B cell (primary cell): ENCODE results near the gene APMAP. TPM values are rescaled to one million over a fixed set of nuclear protein-coding genes. Genes with fewer than 3 reads are reported as not detected.

ENCODE experiments used
- ATAC-seq: fragments of 200-7000 bp; cut with Tn5 transposase; one replicate; pipeline ENCODE4 v1.10.0; 2021; ENCODE audit warnings: low read depth, mild to moderate bottlenecking, moderate number of reproducible peaks, moderate library complexity
- CTCF ChIA-PET: fragments of 350-600 bp; sonication (Branson Sonifier 250); formaldehyde crosslinking; loops from one replicate; lab custom pipeline; 2021; ENCODE audit warnings: antibody characterized with exemption, inconsistent platforms; lab: Charles Lee
- POLR2A ChIA-PET: fragments of 350-600 bp; sonication (Branson Sonifier 250); formaldehyde crosslinking; loops from one replicate; lab custom pipeline; 2021; ENCODE audit warnings: antibody characterized with exemption; lab: Charles Lee
- DNase-seq: peaks from one replicate; pipeline ENCODE4 v3.0.0; 2013
- H2AFZ ChIP-seq: 2 replicates; pipeline ENCODE4 v1.6.1; 2012; ENCODE audit warnings: mild to moderate bottlenecking, low read depth, low read length; ENCODE audit not compliant: insufficient read depth, poor library complexity, severe bottlenecking
- H3K27ac ChIP-seq, 2 donors: 1 replicate in 1 of 2; 2 replicates in 1 of 2; pipeline ENCODE4 v1.5.1; 2012 to 2013; ENCODE audit warnings: low read length in 2 of 2, mild to moderate bottlenecking in 2 of 2, moderate library complexity in 1 of 2
- H3K27me3 ChIP-seq, 4 experiments: fragments of 200-600 bp in 1 of 4; sonication (generic) in 1 of 4; replicated peaks in 1 of 4; 1 replicate in 2 of 4; 2 replicates in 2 of 4; pipeline versions ENCODE4 v1.6.1 to v1.7.0; 2013 to 2016; ENCODE audit warnings: low read length in 3 of 4, mild to moderate bottlenecking in 2 of 4, mixed read lengths in 1 of 4, moderate library complexity in 1 of 4; ENCODE audit not compliant: insufficient read depth in 4 of 4, control insufficient read depth in 3 of 4; ENCODE audit errors: control extremely low read depth in 1 of 4
- H3K36me3 ChIP-seq, 2 experiments: replicated peaks in 1 of 2; 1 replicate in 1 of 2; 2 replicates in 1 of 2; pipeline versions ENCODE4 v1.6.1 to v1.7.1; 2013; ENCODE audit warnings: low read length in 1 of 2; ENCODE audit not compliant: insufficient read depth in 2 of 2, control insufficient read depth in 1 of 2; ENCODE audit errors: control extremely low read depth in 1 of 2, extremely low read depth in 1 of 2
- H3K4me1 ChIP-seq, 2 donors: fragments of 200-600 bp in 1 of 2; sonication (generic) in 1 of 2; 1 replicate in 1 of 2; 2 replicates in 1 of 2; pipeline versions ENCODE4 v1.5.1 to v1.6.1; 2013 to 2017; ENCODE audit warnings: low read length in 2 of 2; ENCODE audit not compliant: control insufficient read depth in 2 of 2, insufficient read depth in 2 of 2
- H3K4me2 ChIP-seq: replicated peaks from 2 replicates; pipeline ENCODE3; 2012; ENCODE audit warnings: mild to moderate bottlenecking, low read depth, low read length; ENCODE audit not compliant: poor library complexity, severe bottlenecking
- H3K4me3 ChIP-seq, 5 experiments: fragments of 200-600 bp in 1 of 5; sonication (generic) in 1 of 5; 1 replicate in 3 of 5; 2 replicates in 2 of 5; pipeline versions ENCODE4 v1.5.1 to v1.7.0; 2011 to 2016; ENCODE audit warnings: low read length in 4 of 5, mild to moderate bottlenecking in 4 of 5, low read depth in 2 of 5, control low read depth in 1 of 5, moderate library complexity in 1 of 5; ENCODE audit not compliant: insufficient read depth in 1 of 5; ENCODE audit errors: control extremely low read depth in 1 of 5, extremely low read depth in 1 of 5
- H3K79me2 ChIP-seq: fragments of 200-600 bp; sonication (generic); one replicate; pipeline ENCODE4 v1.6.0; 2016; ENCODE audit warnings: low read length; ENCODE audit not compliant: control insufficient read depth, insufficient read depth
- H3K9ac ChIP-seq: fragments of 200-600 bp; sonication (generic); 2 replicates; pipeline ENCODE4 v1.6.1; 2017; ENCODE audit warnings: mild to moderate bottlenecking, low read length, moderate library complexity
- H3K9me3 ChIP-seq, 3 donors: one replicate each; pipeline versions ENCODE4 v1.6.1 to v1.7.1; 2013; ENCODE audit warnings: low read length in 2 of 3; ENCODE audit not compliant: control insufficient read depth in 2 of 3, insufficient read depth in 1 of 3; ENCODE audit errors: control extremely low read depth in 1 of 3
- H4K20me1 ChIP-seq: 2 replicates; pipeline ENCODE4 v1.6.0; 2012; ENCODE audit warnings: mild to moderate bottlenecking, low read length; ENCODE audit not compliant: insufficient read depth, control insufficient read depth, poor library complexity, severe bottlenecking
- H3K27ac Mint-ChIP-seq: one replicate; pipeline ENCODE4 v1.8.0; 2021; ENCODE audit warnings: mixed read lengths
- H3K27me3 Mint-ChIP-seq: one replicate; pipeline ENCODE4 v1.8.0; 2021; ENCODE audit warnings: mixed read lengths
- H3K4me1 Mint-ChIP-seq: one replicate; pipeline ENCODE4 v1.8.0; 2021; ENCODE audit warnings: mixed read lengths
- H3K4me3 Mint-ChIP-seq: one replicate; pipeline ENCODE4 v1.8.0; 2021; ENCODE audit warnings: mixed read lengths
- H3K9me3 Mint-ChIP-seq: one replicate; pipeline ENCODE4 v1.8.0; 2022; ENCODE audit warnings: mixed read lengths; ENCODE audit not compliant: insufficient read depth
- EZH2 ChIP-seq: IDR thresholded peaks from 2 replicates; pipeline ENCODE4 v1.6.1; 2012; ENCODE audit warnings: borderline replicate concordance, low read depth, mild to moderate bottlenecking, moderate library complexity, low read length; ENCODE audit not compliant: insufficient read depth, poor library complexity, severe bottlenecking
- WGBS: methylation state at CpG from one replicate; pipeline ENCODE4 v1.1.5; 2013; ENCODE audit warnings: missing lambda C conversion rate; ENCODE audit not compliant: insufficient coverage; 5-methylcytosine and 5-hydroxymethylcytosine counted together
- intact Hi-C: fragments of 100-400 bp; cut with micrococcal nuclease; formaldehyde crosslinking; loops from one replicate; pipeline ENCODE4 v1.10.0; 2022
- polyA plus RNA-seq: library from polyadenylated mRNA; depleted of rRNA; stranded (reverse); fragments of >200 nt; gene quantifications from 2 replicates; pipeline ENCODE4 v1.2.3, GENCODE V29; 2012
- total RNA-seq, 2 donors: library from RNA; stranded (reverse); fragments of 120-200 nt in 1 of 2; gene quantifications; 1 replicate in 1 of 2; 2 replicates in 1 of 2; pipeline versions ENCODE4 v1.2.3 to v1.2.4, GENCODE V29; 2013 to 2022
- TF ChIP-seq, protein P1 (sequence below): fragments of 200-600 bp; IDR thresholded peaks from one replicate; pipeline ENCODE4 v1.8.0; 2022; ENCODE audit warnings: antibody characterized with exemption, mild to moderate bottlenecking

APMAP gene
- total and polyA plus RNA-seq, 2 donors (not counting 1 experiment from before 2014, with no cell fraction given): 9.1 to 28.0 TPM

GRCh38 chr20:24980291-24981053, 12.1 kb downstream of the APMAP start:
- TF ChIP-seq, protein P1, sequence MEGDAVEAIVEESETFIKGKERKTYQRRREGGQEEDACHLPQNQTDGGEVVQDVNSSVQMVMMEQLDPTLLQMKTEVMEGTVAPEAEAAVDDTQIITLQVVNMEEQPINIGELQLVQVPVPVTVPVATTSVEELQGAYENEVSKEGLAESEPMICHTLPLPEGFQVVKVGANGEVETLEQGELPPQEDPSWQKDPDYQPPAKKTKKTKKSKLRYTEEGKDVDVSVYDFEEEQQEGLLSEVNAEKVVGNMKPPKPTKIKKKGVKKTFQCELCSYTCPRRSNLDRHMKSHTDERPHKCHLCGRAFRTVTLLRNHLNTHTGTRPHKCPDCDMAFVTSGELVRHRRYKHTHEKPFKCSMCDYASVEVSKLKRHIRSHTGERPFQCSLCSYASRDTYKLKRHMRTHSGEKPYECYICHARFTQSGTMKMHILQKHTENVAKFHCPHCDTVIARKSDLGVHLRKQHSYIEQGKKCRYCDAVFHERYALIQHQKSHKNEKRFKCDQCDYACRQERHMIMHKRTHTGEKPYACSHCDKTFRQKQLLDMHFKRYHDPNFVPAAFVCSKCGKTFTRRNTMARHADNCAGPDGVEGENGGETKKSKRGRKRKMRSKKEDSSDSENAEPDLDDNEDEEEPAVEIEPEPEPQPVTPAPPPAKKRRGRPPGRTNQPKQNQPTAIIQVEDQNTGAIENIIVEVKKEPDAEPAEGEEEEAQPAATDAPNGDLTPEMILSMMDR: no peak
- TF ChIP-seq EZH2: no peak
- no peak overlapping the region for H3K27ac Mint-ChIP-seq
- Histone ChIP-seq H3K27ac (no peak overlapping the region), H2AFZ (no peak overlapping the region), H3K4me1 (peaks cover 0 to 9% of the 10 kb centered on the region in 2 donors), H3K79me2 (peaks cover 25% of the 10 kb centered on the region), H3K36me3 (peaks cover 10 to 40% of the 10 kb centered on the region in 2 experiments), H3K9ac (no peak overlapping the region), H4K20me1 (no peaks in the 10 kb centered on the region), H3K27me3 (no peaks in the 10 kb centered on the region), H3K4me2 (no peak overlapping the region), H3K4me3 (no peak overlapping the region), H3K9me3 (peaks cover 1 to 18% (median 5%) of the 10 kb centered on the region in 3 donors)
- DNase-seq: no peak
- ATAC-seq: no peak
- H3K4me3 Mint-ChIP-seq: no peak overlapping the region
- intact Hi-C loops: no loop called here
- ChIA-PET CTCF (no interaction called here), POLR2A (no interaction called here)
- H3K27me3 Mint-ChIP-seq: no peaks in the 10 kb centered on the region
- H3K4me1 Mint-ChIP-seq: peaks cover 6% of the 10 kb centered on the region
- peaks cover 8% of the 10 kb centered on the region for H3K9me3 Mint-ChIP-seq
- WGBS: 86% methylated on average over 32 of the region's 34 CpGs
